NOMO-1 (cell line): Measurements from ENCODE around the gene SMYD3.
A peak's percentile ranks its signal among the peaks of the same experiment; 100 is the strongest.

ENCODE experiments used
- DNase-seq, 2 experiments: peaks; one replicate each; lab custom pipeline; 2025; ENCODE audit not compliant: unreplicated experiment in 2 of 2; lab: John Stamatoyannopoulos, UW

SMYD3 gene

DNA sequence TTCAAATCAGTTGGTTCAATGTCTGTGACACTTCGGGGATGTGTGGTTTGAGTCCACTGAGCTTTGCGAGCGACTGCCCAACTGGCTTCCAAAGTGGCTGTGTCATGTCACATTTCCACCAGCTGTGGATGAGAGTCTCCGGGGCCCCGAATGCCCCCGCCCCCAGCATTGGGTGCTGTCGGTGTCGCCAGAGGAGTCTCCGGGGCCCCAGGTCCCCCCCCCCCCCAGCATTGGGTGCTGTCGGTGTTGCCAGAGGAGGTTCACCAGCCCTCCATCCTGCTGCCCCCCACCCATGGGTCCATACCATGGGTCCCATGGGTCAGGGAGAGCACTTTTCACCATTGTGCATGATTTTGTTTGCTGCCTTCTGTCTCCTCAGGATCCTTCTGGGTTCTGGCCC, 9.0 kb upstream of the SMYD3 start:
- no peak for DNase-seq

DNA sequence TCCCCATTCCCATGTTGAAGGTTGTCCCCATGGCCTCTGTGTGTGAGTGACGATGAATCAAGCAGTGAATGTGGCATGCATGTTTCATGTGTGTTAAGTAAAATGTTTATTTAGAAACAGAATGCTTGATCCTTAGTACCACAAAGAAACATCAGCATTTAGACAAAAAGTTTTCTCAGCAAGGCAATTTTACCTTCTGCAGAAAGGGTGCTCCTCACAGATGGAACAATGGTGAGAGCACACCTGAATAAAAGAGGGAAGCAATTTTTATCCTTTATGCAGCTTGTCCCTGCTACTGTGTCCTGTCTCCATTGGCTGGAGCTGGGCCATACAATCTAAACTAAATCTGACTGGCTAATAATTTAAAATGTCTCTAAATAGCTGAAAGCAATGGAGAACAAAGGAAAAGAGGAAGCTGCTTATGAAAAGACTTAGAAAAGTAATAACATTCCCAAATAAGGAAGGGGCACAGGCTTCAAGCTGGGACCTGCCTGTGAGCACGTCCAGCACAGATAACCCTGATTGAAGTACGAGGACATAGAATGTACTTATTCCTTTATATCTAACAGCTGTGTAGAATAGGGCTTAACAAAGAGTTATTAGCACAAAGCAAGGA, 8.4 kb upstream of the SMYD3 start:
- DNase-seq = no peak

DNA sequence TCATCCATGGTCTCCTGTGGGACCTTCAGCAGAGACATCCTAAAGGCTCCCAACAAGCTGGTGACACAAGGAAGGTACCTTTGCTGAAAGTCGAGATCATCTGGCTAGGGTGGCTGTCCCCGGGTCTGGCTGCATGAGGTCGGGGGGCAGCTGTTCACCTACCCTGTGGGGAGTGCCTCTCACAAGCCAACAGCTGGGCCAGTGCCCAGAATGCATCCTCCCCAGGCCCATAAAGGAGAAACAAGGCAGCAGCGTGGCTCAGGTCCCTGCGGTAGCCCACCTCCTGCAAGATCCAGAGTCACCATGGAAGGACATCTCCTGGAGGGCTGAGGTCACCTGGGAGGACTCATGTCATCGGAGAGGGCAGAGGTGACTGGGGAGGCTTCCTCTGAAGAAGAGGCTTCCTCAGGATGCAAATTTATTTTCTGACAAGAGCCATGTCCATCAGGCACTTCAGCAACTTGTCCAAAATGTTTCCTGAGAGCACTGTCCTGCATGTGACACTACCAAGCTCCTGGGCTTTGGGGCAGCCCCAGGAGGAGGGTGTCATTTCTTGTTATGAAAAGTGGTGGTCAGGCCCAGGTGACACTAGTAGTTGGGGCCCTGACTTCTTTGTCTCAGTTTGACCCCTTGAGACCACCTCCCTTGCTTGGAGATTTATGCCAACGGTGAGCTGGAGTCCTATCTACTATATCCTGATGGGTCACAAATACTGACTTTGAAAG, 6.7 kb upstream of the SMYD3 start:
- no peak for DNase-seq

DNA sequence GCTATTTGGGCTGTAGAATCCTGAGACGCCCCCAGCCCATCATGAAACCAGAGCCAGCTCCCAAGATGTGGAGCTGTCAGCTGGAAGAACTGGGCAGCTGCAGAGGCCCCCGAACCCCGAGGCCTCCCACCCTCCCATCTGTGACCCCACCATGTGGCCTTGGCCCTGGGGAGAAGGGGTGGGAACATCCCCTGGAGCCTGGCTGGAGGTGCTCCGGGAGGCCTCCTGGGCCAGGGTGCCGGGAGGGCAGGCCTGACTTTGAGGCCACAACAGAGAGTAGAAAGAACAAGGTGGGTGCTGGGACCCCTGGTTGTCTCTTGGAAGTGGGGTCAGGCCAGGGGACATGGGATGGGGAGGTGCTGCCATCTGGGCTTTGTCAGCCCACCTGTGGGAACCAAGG, 6.0 kb upstream of the SMYD3 start:
- no peak for DNase-seq

DNA sequence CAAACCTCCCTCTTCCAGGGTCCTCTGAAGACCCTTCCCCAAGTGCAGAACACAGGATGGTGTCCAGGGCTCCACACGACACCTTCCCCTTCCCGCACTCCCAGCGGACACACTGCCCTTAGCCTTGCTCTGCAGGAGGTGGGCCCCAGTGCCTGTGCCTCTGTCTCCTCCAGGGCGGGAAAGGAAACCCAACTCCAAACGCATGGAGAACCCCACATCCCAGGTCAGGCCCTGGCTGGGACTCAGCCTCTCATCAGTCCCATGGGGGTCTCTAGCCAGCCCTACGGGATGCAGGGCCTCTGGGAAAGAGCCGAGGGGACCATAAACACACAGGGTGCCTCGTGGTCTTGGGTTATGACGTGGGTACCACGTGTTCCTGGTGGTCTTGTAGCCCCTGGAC, 5.6 kb upstream of the SMYD3 start:
- DNase-seq = no peak

DNA sequence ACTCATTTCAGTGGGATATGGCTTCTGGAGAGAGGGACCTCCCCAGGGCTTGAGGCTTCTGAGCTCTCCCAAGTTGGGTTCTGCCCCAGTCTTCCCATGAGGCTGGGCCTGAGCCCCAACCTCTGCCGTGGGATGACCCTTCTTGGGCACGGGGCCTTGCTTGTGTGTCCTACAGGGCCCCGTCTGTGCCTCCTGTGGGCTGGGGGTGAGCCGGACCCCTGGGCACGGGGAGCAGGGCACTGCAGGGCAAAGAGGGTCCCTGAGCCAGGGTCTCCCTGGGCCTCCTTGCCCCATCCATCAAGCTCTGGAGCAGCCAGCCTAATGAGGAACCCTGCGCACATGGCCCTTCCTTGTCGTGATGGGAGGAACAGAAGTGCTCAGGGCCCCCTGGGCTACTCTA, 5.2 kb upstream of the SMYD3 start:
- no peak for DNase-seq

DNA sequence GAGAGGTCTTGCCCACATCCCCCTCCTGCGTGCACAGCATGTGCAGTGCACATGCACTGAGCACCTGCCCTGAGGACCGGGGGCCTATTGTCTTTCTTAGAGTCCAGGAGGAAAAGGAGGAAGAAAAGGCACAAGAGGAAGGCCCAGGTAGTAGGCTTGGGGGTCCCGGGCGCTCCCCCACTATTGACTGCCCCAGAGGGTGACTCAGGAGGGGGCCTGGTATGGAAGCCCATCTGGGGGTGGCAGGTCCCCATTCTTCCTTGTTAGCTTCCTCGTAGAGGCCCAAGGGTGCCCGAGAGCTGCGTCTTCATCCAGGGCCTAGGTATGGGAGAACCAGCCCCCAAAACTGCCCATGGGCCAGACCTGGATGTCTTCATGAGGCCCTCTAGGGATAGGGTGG, 4.1 kb upstream of the SMYD3 start:
- no peak for DNase-seq

DNA sequence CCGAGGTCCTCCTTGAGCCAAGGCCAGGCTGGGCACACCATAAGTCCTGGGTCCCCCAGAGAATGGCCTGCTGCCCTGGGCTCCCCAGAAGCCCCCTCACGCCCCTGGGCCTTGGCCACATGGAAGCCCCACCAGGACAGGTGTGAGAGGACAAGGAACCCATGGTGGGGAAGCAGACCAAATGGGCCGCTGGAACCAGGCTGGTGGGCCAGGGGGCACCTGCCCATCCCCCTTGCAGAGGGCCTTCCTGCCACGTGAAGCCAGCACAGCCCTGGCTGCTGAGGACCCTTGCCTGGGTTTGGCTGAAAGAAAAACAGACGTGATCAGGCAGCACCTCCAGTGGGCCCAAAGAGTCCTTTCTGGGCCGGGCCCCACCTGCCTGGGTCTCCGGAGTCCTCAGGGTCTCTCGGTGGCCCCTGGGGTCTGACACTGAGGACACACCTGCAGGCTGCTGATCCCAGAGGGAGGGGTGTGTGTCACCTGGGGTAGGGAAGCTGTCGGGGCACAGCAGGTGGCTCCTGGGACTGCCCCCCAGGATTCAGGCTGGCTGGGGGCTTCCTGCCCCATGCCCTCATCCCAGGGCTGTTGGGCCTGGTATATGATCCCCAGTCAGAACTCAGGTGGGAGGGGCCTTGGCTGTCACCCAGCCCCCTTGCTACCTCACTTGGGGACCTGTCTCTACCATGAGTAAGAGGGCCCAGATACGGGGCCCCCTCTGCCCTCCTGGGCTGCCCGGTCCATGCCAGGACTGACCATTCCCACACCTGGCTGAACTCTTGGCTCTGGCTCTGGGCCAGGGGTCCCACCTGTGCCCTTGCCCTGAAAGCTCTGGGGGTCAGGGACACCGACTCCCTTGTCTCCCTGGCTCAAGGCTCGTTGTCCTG, 3.3 kb upstream of the SMYD3 start:
- DNase-seq = no peak

DNA sequence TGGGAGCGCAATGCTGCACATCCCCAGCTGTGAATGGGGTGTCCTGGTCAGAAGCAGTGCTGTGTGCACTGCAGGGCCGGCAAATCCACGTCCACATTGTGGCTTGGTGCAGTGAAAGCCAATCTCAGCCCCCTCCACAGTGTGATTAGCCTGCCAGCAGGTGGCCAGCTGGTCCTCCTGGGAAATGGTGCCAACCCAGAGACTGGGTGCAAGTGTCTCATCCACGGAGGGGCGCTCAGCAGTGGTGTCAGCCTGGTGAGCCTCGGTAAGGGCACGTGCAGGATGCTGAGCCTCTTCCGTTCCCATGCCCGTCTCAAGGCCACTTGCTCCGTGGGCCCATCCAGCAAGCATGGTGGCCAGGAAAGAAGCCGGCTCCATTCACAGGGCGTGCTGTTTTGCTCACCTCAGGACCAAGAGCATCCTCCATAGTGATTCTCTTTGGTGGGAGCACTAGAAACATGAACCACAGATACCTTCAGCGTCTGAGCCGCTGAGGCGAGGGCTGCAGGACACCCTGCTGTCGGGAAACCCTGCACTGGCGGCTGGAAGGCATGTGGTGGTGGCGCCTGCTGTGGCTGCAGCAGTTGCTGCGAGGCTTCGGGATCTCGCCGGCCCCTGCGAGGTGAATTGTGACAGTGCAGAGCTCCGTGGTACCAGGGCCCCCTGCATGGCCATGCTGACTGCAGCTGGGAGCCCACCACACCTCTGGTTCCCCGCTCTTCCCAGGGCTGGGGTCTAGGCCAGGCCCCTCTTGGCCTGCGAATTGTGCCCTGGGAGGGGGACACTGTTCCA, 2.0 kb upstream of the SMYD3 start:
- DNase-seq = no peak

DNA sequence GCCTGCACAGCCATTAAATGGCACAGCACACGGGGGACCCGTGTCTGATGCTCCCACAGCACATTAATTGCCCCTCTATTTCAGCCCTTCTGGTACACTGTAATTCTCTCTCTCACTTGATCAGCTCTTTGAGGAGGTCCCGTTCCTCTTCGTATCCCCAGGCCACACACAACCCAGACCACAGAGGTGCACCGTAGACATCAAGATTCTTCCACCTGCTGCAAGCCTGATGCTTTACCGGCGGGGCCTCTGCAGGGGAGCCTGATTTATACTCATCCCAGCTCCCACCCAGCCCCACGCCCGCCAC, 759 bp downstream of the SMYD3 start:
- DNase-seq = no peak

DNA sequence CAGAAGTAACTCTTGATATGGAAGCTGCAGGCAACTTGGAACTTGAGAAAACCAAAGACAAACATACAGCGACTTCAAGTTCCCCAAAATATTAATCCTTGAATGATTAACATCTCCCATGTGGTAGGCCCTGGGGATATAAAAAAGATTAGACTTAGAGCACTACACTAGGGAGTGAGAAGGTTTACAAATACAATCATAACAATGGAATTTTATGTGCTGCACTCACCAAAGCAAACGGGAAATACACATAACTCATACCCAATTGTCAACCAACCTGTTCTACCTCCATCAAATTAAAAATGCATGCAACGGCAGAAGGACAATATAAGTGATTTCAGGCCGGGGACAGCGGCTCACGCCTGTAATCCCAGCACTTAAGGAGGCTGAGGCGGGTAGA, 3.7 kb downstream of the SMYD3 start:
- DNase-seq = no peak

DNA sequence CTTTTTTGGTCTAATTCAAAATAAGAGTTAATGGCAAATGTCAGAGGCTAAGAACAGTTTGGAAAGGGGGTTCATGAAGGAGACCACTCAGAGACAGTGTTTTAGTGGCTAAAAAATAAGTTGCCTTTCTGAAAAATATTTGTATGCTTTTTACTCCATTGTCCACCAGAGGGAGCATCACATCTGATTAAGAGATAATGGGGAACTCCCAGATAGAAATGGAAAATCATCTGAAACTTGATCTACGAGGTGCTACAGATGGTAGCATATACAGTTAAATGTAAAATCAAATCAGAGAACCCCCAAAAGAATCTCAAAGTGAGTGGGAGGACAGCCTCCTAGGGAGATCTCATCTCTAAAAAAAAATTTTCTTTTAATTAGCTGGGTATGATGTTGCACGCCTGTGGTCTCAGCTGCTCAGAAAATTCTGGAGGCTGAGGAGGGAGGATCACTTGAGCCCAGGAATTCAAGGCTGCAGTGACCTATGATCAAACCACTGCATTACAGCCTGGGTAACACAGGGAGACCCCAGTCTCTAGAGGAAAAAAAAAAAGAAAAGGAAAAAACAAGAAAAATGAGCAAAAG, 9.7 kb downstream of the SMYD3 start:
- peak in 1 of 2 experiments; percentile 71 for DNase-seq

DNA sequence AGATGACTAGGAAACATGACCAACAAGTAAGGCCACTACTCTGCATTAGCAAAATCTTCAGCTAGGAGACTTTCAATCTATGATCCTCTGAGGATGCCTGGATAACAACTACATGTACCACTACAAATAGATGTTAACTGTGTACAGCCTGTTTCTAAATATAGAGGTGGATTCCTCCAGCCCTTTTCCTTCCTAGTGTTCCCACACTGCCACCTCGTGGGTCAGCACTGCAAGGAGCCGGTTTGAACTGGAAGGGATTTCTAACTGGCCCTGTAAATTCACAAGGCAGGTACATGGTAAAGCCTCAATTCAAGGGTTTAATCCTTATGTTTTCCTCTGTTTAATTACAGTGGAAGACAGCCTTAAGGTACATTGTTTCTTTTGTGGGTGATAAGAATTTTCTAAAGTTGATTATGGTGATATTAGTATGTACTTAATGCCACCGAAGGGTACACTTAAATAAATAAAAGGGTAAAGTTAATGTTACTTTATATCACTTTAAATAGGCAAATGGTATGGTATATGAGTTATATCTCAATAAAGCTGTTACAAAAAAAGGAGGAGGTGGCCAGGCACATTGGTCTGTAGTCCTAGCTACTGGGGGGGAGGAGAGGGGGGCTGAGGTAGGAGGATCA, 14.4 kb downstream of the SMYD3 start:
- DNase-seq = peak; percentile 15 to 33

DNA sequence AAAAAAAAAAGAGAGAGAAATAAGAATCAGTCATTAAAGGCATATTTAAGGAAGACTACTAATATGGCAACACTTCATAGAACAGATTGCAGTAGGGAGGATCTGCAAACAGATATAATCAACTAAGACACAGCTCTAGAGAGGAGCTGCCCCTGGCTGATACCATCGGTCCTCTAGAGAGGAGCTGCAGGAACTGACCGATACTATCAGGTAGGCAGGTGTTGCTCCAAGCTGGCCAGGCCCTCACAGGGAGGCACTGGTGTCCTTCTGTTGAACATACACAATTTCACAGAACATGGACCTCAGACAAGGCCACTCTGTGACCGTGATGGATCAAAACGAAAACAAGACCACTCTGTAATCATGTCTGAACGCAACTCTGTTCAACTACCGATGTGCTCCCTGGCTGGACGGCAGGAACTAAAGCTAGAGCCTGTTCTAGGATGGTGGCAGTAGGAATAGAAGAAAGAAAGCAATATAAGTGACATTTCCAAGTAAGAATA, 15.5 kb downstream of the SMYD3 start:
- no peak for DNase-seq

DNA sequence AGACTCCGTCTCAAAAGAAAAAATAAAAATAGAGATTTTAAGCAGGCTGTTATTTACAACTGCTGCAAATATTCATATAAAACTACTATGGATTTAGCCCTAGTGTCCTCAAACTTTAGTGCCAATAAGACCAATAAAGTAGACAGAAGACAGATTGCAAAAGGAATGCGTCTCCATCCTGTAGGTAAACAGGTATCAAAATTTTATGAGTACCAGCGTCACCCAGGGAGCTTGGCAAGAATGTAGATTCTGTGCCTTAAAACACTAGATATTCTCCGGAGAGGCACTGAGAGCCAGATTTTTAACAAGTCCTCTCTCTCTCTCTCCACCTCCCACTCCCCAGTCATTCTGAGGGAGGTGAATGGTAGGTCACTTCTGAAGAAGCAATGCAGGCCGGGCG, 18.4 kb downstream of the SMYD3 start:
- no peak for DNase-seq

DNA sequence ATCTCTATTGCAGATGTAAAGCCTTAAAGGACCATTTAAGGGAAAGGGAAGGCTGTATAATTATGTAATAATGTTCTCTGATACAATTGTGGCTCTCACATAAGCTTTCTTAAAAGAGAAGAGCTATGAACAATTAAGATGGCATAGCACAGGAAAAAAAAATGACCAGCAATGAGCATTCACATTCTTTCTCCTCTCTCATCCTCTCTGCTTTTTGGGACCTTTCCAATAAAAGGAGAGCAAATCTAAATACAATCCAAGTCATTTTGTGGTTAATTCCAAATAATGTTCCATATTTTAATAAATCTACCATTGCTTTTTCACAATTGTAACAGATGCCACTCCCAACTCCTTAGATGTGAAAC, 23.5 kb downstream of the SMYD3 start:
- DNase-seq = no peak

DNA sequence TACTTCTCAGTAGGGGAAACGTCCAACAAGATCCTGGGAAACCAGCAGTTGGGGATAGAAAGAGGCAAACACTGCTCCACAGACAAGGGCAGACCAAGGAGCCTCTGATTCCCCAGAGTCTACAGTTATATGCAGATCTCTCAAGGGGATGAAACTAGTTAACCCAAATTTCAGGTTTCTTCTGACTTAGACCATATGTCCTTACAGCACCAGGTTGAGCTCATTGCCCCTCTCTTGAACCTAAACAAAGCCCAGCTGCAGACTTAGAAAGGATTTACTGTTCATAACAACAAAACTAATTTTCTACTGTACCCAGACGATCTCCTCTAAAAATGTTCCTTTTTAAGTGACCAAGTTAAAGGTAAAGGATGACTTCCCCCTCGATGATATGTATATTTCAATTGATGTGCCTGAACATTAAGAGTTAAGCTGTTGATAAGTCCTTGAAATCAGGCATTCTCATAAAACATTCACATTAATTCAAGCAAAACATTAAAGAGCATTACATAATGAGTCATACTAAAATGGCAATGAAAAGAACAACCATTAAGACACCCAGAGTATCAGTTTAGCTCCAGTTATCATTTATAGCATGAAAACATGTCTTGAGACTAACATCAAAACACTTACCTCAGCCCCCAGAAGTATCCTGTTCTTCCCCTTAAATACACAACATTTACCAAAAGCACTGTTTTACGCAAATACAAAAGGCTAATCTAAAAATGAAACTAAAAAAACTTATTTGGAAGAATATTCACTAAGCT, 24.1 kb downstream of the SMYD3 start:
- DNase-seq = no peak

DNA sequence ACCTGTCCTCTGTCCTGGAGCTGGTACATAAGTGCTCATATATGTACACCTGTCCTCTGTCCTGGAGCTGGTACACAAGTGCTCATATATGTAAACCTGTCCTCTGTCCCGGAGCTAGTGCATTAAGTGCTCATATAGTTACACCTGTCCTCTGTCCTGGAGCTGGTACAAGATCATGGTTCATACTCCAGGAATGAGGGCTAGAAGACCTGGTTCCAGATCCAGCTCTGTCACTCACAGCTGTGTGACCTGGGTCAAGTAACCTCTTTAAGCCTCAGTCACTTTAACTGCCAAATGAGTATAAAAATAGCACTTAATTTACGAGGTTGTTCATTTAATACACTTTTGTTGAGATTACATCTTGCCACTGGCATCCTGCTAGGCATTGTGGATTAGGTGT, 28.0 kb downstream of the SMYD3 start:
- DNase-seq = no peak

DNA sequence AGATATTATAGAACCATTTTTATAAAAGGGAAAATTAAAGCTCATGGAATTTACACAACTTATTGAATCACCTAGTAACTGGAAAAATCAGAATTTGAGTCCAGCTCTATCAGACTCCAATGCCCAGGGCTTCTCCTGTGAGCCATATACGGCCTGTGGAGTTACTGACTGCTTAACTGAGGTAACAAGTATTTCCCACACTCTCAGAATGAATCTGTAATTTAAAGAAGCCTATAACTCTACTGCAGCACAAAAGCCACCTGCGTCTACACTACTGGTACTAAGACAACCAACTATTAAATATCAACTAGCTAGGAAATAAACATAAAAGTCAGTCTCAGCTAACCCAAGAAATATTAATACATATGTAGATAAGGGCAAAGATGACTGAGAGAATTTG, 29.4 kb downstream of the SMYD3 start:
- no peak for DNase-seq

DNA sequence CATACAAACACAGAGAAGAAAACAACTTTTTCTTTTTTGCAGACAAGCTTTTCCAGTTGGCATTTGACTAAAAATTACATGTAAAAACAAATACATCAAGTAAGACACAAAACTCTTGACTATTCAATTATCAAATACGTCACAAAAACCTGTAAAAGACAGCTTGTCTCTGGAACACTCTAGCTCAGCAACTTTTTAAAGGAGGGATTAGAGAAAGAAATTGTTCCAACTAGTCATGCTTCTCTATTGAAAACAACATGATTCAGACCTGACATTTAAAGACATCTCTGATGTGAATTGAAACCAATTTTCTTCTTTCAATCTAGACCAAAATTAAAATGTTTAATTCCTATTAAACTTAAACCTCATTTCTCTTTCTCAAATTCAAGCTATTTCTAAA, 30.3 kb downstream of the SMYD3 start:
- DNase-seq = no peak
